NOMO-1 treated with dmso at 0.1 percent for 144 hours (cell line): ENCODE measurements around the gene HAO2.
"Not testable (repeated sequence)": the region's sequence is repeated elsewhere in the genome, so short reads cannot be mapped to it uniquely, and the experiment has no call there.

Experiments used
- DNase-seq: peaks from one replicate; lab custom pipeline; 2025; ENCODE audit not compliant: unreplicated experiment; lab: John Stamatoyannopoulos, UW

HAO2 gene

DNA sequence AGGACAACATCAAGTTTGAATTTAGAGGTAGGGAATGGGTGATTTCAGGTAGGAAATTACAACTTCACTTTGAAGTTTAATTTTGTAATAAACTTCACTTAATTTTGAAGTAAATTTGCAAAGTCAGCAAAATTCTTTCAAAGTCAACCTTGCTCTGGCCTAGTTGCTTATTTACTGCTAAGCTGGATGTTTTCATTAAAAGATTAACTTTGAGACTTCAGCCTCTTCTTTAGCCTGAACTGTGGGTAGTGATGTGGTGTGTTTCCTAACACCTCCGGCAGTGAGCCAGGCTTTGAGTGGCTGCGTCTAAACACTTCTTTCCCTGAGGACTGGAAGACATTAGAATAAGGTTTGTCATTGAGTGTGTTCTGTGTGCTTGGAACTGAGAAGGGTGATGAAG, at the start of gene HAO2:
HAO2 (plus strand) TSS at position 232 of the 400 bp plus-strand sequence. CDS start 12,301 bp downstream, outside the sequence.
- no peak for DNase-seq

DNA sequence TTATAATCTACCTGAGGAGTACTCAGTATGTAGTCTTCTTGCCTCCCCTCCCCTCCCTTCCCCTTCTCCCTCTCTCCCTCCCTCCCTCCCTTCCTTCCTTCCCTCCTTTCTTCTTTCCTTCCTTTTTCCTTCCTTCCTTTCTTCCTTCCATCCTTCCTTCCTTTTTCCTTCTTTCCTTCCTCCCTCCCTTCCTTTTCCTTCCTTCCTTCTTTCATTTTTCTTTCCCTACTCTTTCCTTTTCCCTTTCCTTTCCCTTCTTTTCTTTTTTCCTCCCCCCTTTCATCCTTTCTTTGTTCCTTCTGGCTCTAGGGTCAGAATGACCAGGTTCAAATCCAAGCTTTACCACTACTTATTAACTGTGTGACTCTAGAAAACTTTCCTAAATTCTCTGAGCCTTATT, 48.5 kb upstream of the HAO2 start:
- no peak for DNase-seq

DNA sequence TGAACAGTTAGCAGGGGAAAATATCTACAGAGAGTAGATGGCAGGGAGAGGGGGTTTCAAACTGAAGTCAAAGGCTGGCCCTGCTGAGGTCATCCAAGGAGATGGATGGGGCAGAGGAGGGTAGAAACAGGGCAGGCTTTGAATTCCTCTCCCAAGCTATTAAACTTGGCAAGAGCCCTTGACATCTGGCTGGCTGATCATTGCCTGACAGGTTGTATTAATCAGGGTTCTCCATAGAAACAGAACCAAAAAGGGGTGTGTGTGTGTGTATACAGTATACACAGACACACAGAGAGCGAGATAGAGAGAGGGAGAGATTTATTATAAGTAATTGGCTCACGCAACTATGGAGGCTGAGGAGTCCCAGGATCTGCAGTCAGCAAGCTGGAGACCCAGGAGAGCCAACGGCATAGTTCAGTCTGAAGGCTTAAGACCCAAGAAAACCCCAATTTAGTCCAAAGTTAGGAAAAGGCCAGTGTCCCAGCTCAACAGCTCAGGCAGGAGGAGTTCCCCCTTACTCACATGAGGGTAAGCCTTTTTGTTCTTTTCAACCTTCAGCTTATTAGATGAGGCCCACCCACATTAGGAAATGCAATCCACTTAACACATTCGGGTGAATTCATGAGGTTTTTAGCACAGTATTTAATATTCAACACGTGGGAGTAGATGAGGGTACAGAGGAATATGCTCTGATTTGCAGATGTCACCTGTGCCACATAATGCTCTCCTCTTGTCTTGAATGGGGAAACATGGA, 46.7 kb upstream of the HAO2 start:
- no peak for DNase-seq

DNA sequence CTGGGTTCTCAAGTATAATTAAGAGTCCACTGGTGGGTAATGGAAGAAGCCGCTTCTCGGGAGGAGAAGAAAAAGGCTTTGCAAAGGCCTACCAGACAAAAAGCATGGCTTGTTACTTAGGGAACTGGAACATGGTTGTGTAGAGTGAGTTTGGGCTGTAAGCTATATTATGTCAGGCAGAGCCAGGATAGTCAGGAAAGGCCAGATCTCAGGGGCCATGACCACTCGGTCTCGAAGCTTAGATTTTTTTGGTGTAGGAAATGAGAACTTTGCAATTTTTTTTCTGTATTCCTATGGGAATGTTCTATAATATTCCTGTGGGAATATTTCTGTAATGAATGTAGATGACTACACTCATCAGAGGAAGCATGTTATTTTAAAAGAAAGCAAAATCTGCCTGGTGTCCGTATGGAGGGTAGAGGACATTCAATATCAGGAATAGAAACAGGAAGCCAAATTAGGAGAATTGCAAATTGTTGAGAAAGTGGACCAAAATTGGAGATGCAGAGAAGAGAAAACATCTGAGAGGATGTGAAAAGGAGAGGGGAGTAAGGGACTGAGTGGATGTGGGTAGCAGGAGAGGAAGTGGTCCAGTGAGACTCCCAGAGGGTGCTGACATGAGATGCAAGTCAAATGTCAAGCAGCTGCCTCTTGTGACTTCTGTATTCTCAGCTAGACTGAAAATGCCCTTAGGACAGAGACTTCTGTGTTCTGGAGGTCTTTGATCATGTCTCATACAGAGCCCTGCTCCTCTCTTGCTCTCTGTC, 45.2 kb upstream of the HAO2 start:
- peak; percentile 10 for DNase-seq

DNA sequence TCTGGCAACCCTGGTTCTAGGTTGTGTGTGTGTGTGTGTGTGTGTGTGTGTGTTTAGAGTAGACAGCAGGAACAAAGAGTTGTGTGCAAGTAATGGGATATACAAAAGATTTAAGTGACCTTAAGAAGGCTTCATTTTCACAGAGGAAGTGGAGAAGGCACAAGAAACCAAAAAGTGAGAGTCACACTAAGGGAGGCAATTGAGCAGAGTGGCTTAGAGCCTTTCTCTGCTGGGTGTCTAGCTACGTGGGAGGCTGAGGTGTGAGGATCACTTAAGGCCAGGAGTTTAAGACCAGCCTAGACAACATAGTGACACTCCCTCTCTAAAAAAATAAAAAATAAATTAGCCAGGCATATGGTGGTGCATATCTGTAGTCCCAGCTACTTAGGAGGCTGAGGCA, 44.4 kb upstream of the HAO2 start:
- DNase-seq: no peak

DNA sequence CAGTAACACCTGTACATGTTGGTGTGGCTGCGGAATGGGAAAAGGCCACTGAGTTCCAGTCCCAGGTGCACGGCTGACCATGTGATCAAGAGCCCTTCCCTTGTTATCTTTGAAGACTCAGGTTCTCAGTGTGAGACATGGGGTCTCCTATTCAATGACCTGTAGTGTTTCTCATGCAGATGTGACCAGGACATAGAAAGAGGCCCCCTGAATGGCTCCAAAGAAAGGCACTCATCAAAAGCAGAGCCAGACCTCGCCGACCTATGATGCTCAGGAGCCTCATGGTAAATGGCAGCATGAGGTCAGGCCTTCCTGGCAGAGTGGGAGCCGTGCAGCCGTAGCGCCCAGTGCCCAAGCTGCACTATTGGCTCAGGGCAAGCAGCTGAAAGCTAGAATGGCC, 42.3 kb upstream of the HAO2 start:
- DNase-seq: no peak

DNA sequence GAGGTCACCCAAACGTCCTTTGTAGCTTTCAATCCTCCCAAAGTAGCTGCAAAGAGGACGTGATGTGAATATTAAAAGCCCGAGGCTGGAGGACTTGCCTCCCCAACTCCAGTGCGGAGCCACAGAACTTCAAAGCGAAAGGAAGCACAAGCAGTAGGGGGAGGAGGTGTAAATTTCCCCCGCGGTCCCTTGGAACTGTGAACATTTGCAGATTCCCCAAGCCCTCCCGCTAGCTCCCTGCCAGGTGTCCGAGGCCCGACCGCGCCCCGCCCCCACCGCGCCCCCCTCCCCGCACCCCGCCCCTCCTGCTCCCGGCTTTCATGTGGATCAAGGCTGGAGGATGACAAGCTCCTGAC, 41.5 kb upstream of the HAO2 start:
- DNase-seq: no peak

DNA sequence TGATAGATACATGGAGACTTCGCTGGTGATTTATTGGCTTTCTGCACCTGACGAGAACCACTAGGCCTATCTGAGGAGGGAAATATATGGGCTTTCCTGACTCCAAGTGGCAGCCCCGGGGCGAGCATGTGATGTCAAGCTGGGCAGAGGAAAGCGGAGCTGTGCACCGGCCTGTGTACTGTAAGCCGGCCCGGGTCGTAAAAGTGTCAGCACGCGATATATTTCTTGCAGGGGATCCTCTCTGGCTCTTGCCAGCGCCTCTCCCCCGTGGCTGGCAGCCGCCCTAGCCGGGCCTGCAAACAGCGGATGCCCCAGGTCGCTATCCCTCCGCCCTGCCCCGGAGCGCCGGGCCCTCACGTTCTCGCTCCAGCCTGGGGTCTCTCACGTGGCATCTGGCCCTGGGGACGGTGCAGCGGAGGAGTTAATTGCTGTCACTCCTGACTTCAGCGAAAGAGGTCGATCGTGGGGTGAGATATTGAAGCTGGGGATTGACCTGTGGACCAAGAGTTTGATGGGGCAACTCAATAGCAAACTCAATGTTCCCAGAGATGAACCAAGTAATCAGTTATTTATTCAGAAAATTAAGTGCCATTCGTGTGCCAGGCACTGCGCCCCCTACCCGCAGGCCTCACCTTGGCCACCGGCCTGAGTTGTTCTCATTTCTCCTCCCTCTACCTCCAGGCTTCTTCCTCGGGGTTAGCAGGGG, 41.0 kb upstream of the HAO2 start:
- DNase-seq: no peak

DNA sequence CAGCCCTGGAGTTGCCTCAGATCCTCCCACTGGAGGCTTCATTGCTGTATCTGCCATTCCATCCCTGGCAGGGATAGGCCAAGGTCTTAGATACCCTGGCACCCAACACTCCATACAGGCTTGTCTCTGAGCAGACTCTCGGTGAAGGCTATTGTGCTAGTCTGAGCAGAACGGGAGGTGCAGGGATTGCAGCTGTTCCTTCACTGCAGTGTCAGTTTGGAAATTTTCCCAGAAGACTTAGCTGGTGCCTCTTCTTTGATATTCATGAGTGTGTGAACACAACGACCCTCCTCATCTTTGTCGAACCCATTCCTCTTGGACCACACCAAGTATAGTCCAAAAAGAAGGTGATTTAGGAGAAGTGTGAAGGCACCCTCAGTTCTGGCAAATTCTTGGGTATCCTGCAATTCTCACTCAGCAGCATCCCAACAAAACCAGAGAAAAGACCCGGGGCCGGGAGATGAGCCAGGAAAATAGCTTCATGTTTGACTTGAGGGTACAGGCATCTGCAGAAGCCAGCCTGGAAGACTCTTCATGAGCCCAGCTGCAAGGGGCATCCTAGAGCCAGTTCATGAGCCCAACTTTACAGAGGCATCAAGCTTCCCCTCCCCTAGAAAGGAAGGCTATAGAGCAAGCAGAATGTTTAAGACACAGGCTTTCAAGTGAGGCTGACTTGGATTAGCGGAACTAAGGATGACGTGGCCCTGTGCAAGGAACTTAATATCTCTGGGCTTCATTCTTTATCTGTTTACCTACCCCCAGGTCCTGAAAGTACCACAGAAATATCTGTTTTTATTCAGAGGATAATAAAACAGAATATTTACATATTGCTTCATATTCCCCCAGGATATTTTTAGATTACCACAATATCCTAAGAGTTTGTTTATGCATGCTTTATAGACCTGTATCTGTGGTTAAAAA, 38.8 kb upstream of the HAO2 start:
- no peak for DNase-seq

DNA sequence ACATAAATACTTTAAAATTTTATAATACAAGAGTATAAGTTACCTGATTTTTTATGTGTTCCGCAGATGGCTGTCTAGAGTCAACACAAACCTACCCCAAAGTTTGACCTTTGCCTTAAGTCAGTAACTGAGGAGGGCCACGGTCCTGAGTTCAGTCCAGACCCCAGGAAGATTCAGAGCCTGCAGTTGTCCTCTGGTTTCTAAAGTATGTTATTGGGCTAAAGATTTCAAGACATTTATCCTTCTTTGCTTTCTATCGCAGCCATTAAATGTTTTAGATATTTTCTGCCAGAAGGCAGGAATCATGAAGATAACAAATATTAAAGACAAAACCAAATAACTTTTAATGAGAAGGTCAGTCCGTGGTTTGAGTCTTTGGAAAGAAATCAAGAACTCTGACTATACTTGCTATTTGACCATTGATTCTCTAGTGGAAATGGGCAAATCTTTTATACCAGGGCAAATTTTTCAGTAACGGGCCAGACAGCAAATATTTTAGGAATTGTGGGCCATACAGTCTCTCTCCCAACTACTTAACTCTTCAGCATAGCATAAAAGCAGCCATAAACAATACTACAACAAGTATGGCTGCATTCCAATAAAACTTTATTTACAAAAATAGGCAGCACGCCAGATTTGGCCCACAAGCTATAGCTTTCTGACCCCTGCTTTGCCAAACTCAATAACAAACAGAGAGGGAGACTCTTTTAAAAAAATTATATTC, 38.0 kb upstream of the HAO2 start:
- DNase-seq: no peak

DNA sequence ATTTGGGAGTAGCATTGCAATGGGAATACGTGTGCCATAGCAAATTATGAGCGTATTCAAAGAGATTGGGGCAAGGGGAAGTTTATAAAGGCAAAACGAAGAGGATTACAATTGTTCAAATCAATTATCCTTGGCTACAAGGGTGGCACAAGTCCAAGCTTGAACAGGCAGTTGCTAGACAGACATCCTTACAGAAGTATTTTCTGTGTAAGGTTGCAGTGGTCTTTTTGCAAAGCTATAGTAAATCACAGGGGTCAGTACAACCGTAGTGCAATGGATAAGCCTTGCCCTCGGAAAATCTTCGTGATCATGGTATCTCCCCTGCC, 37.4 kb upstream of the HAO2 start:
- DNase-seq: no peak

DNA sequence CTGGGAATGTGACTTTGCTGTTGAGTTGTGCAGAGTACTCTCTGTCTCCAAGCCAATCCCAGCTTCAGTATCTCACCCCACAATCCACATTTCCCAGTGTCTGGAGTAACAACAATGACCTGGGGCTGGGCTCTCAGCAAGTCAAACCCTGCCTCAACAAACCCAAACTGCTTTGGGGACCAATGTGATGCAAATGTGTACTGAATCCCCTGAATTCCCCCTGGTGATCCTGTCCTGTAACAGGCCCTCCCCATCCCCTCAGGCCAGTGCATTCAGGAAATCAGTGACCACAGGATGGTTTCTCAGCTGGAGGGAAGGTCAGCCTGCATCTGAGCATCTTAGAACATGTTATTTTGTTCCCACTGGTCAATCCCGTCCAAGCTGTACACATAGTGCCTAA, 36.7 kb upstream of the HAO2 start:
- no peak for DNase-seq

DNA sequence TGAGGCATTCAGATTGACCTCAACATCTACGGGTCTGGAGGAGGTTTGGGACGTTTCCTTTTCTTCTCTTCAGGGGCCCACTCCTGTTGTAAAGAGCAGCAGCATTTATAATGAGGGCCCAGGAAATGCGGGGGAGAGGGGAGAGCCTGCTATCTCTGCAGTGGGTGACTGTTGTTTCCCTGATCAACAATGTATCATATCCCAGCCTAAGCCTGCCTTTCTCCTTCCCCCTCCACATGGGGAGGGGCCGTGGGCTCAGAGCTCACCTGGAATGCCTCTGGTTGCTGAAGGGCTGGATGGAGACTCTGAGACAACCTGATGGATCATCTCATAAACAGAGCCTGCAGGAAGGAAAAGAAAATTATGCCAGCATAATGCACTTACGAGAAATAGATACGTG, 36.0 kb upstream of the HAO2 start:
- DNase-seq: no peak

DNA sequence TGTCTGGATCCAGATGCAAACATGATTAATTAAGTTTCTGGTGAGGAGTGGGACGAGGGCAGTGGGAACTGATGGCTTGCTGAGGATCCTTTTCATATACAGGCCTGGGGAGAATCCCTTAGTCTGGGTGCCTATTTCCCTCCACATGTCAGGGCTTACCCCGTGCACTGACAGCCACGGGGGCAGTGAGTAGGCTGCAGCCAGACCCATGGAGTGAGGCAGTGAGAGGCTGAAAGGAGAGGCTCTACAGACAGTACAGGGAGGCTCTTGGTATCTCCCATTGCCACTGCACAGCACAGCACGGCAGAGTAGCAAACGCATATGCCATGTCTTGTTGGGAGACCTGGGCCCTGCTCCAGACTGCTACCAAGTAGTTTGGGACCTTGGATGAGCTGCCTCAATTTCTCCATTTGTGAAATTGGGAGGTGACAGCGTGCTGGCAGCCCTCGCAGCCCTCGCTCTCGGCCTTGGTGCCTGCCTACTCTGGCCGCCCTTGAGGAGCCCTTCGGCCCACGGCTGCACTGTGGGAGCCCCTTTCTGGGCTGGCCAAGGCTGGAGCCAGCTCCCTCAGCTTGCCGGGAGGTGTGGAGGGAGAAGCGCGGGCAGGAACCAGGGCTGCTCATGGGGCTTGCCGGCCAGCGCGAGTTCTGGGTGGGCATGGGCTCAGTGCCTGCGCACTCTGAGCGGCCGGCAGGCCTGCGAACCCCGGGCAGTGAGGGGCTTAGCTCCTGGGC, 35.3 kb upstream of the HAO2 start:
- no peak for DNase-seq

DNA sequence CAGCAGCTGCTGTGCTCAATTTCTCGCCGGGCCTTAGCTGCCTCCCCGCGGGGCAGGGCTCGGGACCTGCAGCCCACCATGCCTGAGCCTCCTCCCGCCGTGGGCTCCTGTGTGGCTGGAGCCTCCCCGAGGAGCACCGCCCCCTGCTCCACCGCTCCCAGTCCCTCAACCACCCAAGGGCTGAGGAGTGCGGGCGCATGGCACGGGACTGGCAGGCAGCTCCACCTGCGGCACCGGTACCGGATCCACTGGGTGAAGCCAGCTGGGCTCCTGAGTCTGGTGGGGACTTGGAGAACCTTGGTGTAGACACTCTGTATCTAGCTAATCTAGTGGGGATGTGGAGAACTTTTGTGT, 34.7 kb upstream of the HAO2 start:
- not testable (repeated sequence) for DNase-seq

DNA sequence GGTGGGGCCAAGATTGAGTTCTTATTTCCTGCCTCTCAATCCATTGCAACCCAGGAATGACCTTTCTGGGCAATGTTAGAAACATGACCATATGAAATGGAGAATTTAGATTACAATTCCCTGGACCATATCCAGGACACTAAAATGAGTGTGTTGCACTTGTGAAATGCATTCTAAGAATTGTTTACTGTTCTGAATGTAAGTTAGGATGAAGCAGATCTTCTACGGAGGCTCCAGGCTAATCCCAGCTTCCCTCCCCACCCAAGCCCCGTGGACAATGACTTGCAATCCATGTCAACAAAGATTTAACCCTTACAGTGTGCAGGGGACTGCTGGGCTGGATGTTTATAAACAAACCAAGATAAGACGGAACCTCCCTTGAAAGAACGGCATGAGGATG, 31.7 kb upstream of the HAO2 start:
- no peak for DNase-seq

DNA sequence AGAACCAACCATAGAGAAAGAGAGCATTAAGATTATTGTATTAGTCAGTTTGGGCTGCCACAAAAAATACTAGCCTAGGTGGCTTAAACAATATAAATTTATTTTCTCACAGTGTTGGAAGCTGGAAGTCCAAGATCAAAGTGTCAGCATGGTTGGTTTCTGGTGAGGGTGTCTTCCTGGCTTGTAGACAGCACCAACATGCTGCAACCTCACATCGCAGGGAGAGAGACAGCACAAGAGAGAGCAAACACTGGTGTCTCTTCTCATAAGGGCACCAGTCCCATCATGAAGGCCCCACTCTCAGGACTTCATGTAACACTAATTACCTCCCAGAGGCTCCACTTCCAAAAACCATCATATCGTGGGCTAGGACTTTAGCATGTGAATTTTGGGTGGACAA, 30.6 kb upstream of the HAO2 start:
- DNase-seq: no peak

DNA sequence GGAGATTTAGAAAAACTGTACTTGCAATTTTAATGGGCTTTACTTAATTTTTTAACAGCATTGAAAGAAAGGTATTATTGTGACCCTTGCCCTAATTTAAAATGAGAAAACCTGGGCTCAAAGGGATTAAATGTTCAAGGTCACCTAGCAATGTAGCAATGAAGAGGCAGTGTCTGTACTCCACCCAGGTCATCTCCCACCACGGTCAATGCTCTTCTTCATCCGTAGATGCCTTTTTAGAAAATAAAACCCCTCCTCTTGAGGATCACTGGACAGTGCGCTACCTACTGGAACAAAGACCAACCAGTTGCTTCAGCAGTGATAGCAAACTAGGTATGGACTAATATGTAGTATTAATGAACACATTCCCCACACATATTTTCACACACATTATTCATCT, 29.8 kb upstream of the HAO2 start:
- DNase-seq: no peak

DNA sequence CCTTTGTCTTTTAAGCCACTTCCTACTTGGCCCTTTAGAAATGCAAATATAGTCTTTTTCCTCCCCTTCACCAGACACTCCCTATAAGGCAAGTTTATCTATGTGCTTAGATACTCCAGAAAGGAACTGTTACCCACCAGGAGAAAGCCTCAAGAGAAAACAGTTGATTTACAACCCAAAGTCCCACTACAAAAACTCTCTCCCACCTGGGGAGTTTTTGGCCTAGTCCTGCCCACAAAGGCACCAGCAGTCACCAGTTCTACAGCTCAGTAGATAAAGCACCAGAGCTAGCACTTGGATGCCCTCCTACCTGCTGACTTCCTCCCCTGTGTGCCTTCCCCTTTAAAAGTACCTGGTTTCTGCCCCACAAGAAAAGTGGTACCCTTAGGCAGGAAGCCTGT, 27.7 kb upstream of the HAO2 start:
- DNase-seq: no peak

DNA sequence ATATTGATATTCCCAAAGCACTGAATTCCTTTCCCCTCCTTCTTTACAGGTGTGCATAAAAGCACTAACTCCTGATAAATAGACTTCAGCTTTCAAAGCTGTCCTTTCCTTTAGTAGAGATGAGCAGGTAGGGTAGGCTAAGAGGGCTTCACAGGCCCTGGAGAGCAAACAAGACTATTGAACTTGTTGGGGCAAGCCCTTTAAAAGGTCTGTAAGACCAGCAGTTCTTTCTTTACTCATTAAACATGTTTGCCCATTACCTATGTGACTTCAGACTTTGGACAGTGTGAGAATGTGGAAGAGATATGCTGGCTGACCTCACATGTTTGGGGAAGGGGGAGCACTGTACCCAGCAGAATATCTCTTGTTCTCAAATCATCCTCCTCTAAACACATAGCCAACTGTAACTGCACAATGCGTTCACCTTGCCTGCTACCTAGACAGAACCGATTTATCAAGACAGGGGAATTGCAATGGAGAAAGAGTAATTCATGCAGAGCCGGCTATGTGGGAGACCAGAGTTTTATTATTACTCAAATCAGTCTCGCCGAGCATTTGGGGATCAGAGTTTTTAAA, 27.1 kb upstream of the HAO2 start:
- DNase-seq: no peak
